B cell (primary cell): ENCODE measurements around the gene KRT14. TPM values are rescaled to one million over a fixed set of nuclear protein-coding genes. Genes with fewer than 3 reads are reported as not detected.

Source experiments
- ATAC-seq: fragments of 200-7000 bp; cut with Tn5 transposase; one replicate; pipeline ENCODE4 v1.10.0; 2021; ENCODE audit warnings: low read depth, mild to moderate bottlenecking, moderate number of reproducible peaks, moderate library complexity
- CTCF ChIA-PET: fragments of 350-600 bp; sonication (Branson Sonifier 250); formaldehyde crosslinking; loops from one replicate; lab custom pipeline; 2021; ENCODE audit warnings: antibody characterized with exemption, inconsistent platforms; lab: Charles Lee
- POLR2A ChIA-PET: fragments of 350-600 bp; sonication (Branson Sonifier 250); formaldehyde crosslinking; loops from one replicate; lab custom pipeline; 2021; ENCODE audit warnings: antibody characterized with exemption; lab: Charles Lee
- DNase-seq: peaks from one replicate; pipeline ENCODE4 v3.0.0; 2013
- H2AFZ ChIP-seq: 2 replicates; pipeline ENCODE4 v1.6.1; 2012; ENCODE audit warnings: mild to moderate bottlenecking, low read depth, low read length; ENCODE audit not compliant: insufficient read depth, poor library complexity, severe bottlenecking
- H3K27ac ChIP-seq, 2 donors: 1 replicate in 1 of 2; 2 replicates in 1 of 2; pipeline ENCODE4 v1.5.1; 2012 to 2013; ENCODE audit warnings: low read length in 2 of 2, mild to moderate bottlenecking in 2 of 2, moderate library complexity in 1 of 2
- H3K27me3 ChIP-seq, 4 experiments: fragments of 200-600 bp in 1 of 4; sonication (generic) in 1 of 4; replicated peaks in 1 of 4; 1 replicate in 2 of 4; 2 replicates in 2 of 4; pipeline versions ENCODE4 v1.6.1 to v1.7.0; 2013 to 2016; ENCODE audit warnings: low read length in 3 of 4, mild to moderate bottlenecking in 2 of 4, mixed read lengths in 1 of 4, moderate library complexity in 1 of 4; ENCODE audit not compliant: insufficient read depth in 4 of 4, control insufficient read depth in 3 of 4; ENCODE audit errors: control extremely low read depth in 1 of 4
- H3K36me3 ChIP-seq, 2 experiments: replicated peaks in 1 of 2; 1 replicate in 1 of 2; 2 replicates in 1 of 2; pipeline versions ENCODE4 v1.6.1 to v1.7.1; 2013; ENCODE audit warnings: low read length in 1 of 2; ENCODE audit not compliant: insufficient read depth in 2 of 2, control insufficient read depth in 1 of 2; ENCODE audit errors: control extremely low read depth in 1 of 2, extremely low read depth in 1 of 2
- H3K4me1 ChIP-seq, 2 donors: fragments of 200-600 bp in 1 of 2; sonication (generic) in 1 of 2; 1 replicate in 1 of 2; 2 replicates in 1 of 2; pipeline versions ENCODE4 v1.5.1 to v1.6.1; 2013 to 2017; ENCODE audit warnings: low read length in 2 of 2; ENCODE audit not compliant: control insufficient read depth in 2 of 2, insufficient read depth in 2 of 2
- H3K4me2 ChIP-seq: replicated peaks from 2 replicates; pipeline ENCODE3; 2012; ENCODE audit warnings: mild to moderate bottlenecking, low read depth, low read length; ENCODE audit not compliant: poor library complexity, severe bottlenecking
- H3K4me3 ChIP-seq, 5 experiments: fragments of 200-600 bp in 1 of 5; sonication (generic) in 1 of 5; 1 replicate in 3 of 5; 2 replicates in 2 of 5; pipeline versions ENCODE4 v1.5.1 to v1.7.0; 2011 to 2016; ENCODE audit warnings: low read length in 4 of 5, mild to moderate bottlenecking in 4 of 5, low read depth in 2 of 5, control low read depth in 1 of 5, moderate library complexity in 1 of 5; ENCODE audit not compliant: insufficient read depth in 1 of 5; ENCODE audit errors: control extremely low read depth in 1 of 5, extremely low read depth in 1 of 5
- H3K79me2 ChIP-seq: fragments of 200-600 bp; sonication (generic); one replicate; pipeline ENCODE4 v1.6.0; 2016; ENCODE audit warnings: low read length; ENCODE audit not compliant: control insufficient read depth, insufficient read depth
- H3K9ac ChIP-seq: fragments of 200-600 bp; sonication (generic); 2 replicates; pipeline ENCODE4 v1.6.1; 2017; ENCODE audit warnings: mild to moderate bottlenecking, low read length, moderate library complexity
- H3K9me3 ChIP-seq, 3 donors: one replicate each; pipeline versions ENCODE4 v1.6.1 to v1.7.1; 2013; ENCODE audit warnings: low read length in 2 of 3; ENCODE audit not compliant: control insufficient read depth in 2 of 3, insufficient read depth in 1 of 3; ENCODE audit errors: control extremely low read depth in 1 of 3
- H4K20me1 ChIP-seq: 2 replicates; pipeline ENCODE4 v1.6.0; 2012; ENCODE audit warnings: mild to moderate bottlenecking, low read length; ENCODE audit not compliant: insufficient read depth, control insufficient read depth, poor library complexity, severe bottlenecking
- H3K27ac Mint-ChIP-seq: one replicate; pipeline ENCODE4 v1.8.0; 2021; ENCODE audit warnings: mixed read lengths
- H3K27me3 Mint-ChIP-seq: one replicate; pipeline ENCODE4 v1.8.0; 2021; ENCODE audit warnings: mixed read lengths
- H3K4me1 Mint-ChIP-seq: one replicate; pipeline ENCODE4 v1.8.0; 2021; ENCODE audit warnings: mixed read lengths
- H3K4me3 Mint-ChIP-seq: one replicate; pipeline ENCODE4 v1.8.0; 2021; ENCODE audit warnings: mixed read lengths
- H3K9me3 Mint-ChIP-seq: one replicate; pipeline ENCODE4 v1.8.0; 2022; ENCODE audit warnings: mixed read lengths; ENCODE audit not compliant: insufficient read depth
- EZH2 ChIP-seq: IDR thresholded peaks from 2 replicates; pipeline ENCODE4 v1.6.1; 2012; ENCODE audit warnings: borderline replicate concordance, low read depth, mild to moderate bottlenecking, moderate library complexity, low read length; ENCODE audit not compliant: insufficient read depth, poor library complexity, severe bottlenecking
- WGBS: methylation state at CpG from one replicate; pipeline ENCODE4 v1.1.5; 2013; ENCODE audit warnings: missing lambda C conversion rate; ENCODE audit not compliant: insufficient coverage; 5-methylcytosine and 5-hydroxymethylcytosine counted together
- intact Hi-C: fragments of 100-400 bp; cut with micrococcal nuclease; formaldehyde crosslinking; loops from one replicate; pipeline ENCODE4 v1.10.0; 2022
- polyA plus RNA-seq: library from polyadenylated mRNA; depleted of rRNA; stranded (reverse); fragments of >200 nt; gene quantifications from 2 replicates; pipeline ENCODE4 v1.2.3, GENCODE V29; 2012
- total RNA-seq, 2 donors: library from RNA; stranded (reverse); fragments of 120-200 nt in 1 of 2; gene quantifications; 1 replicate in 1 of 2; 2 replicates in 1 of 2; pipeline versions ENCODE4 v1.2.3 to v1.2.4, GENCODE V29; 2013 to 2022
- TF ChIP-seq, protein P1 (sequence below): fragments of 200-600 bp; IDR thresholded peaks from one replicate; pipeline ENCODE4 v1.8.0; 2022; ENCODE audit warnings: antibody characterized with exemption, mild to moderate bottlenecking

The KRT14 gene
- total and polyA plus RNA-seq, 2 donors (not counting 1 experiment from before 2014, with no cell fraction given) = not detected

DNA sequence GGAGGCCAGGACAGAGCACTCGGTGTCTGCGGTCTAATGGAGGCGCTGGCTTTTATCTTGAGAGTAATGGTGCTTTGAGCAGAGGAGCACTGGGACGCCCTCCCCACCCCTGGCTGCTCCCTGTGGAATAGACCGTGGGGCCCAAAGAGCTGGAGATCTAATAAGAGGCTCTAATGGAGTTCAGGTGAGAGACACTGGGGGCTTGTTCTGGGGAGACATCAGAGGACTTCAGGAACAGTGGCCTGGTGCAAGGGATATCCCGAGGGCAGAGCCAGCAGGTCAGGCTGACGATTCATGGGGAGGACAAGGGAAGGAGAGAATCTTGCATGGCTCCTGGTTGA is 49.1 kb downstream of the KRT14 start:
- POLR2A ChIA-PET = no interaction called here
- H3K27me3 Mint-ChIP-seq = peaks cover 44% of the 10 kb centered on the region
- no peak overlapping the region for H3K4me2 ChIP-seq

DNA sequence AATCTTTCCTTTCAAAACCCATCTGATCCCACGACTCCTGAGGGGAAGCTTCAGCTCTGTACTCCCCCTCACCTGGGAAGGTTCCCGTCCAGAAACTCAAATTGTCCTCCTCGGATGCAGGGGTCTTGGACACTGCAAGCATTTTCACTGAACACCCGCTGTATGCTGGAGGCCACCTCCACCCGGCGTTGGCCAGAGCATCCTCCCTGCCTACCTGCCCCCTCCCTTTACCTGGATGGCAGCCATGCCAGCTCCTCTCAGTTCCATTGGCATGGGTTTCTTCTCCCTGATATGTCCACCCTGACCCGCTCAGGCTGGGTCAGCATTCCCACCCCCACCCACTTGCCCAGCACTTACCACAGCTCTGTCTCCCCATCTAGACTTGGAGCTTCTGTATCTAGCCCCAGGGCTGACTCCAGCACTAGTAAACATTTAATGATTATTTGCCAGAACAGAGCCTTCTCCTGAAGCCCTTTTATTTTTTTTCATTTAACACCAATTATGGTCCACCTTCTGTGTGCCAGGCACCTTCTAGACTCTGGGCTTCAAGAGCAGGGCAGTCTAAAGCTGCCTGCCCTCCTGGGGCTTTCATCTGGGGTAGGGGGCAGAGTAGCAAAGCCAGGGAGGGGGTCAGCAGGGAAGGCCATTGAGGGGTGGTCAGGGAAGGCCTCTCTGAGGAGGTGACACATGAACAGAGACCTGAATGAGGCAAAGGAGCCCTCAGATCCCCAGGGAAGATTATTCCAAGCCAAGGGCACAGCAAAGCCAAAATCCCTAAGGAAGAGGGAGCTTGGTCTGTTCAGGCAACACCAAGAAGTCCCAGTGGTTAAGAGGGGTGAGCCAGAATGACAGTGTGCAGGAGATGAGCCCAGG is 49.7 kb downstream of the KRT14 start:
- peaks cover 50% of the 10 kb centered on the region for H3K27me3 Mint-ChIP-seq
- DNase-seq = no peak
- Histone ChIP-seq H3K9me3 (no peaks in the 10 kb centered on the region), H4K20me1 (no peaks in the 10 kb centered on the region), H3K27me3 (peaks cover 0 to 12% (median 1%) of the 10 kb centered on the region in 4 experiments), H2AFZ (no peak overlapping the region), H3K4me3 (no peak overlapping the region), H3K36me3 (no peaks in the 10 kb centered on the region), H3K27ac (no peak overlapping the region), H3K4me1 (no peaks in the 10 kb centered on the region), H3K79me2 (no peaks in the 10 kb centered on the region), H3K9ac (no peak overlapping the region), H3K4me2 (no peak overlapping the region)
- intact Hi-C loops = no loop called here
- ChIA-PET POLR2A (no interaction called here), CTCF (no interaction called here)
- no peaks in the 10 kb centered on the region for H3K9me3 Mint-ChIP-seq
- TF ChIP-seq EZH2 = no peak
- TF ChIP-seq, protein P1, sequence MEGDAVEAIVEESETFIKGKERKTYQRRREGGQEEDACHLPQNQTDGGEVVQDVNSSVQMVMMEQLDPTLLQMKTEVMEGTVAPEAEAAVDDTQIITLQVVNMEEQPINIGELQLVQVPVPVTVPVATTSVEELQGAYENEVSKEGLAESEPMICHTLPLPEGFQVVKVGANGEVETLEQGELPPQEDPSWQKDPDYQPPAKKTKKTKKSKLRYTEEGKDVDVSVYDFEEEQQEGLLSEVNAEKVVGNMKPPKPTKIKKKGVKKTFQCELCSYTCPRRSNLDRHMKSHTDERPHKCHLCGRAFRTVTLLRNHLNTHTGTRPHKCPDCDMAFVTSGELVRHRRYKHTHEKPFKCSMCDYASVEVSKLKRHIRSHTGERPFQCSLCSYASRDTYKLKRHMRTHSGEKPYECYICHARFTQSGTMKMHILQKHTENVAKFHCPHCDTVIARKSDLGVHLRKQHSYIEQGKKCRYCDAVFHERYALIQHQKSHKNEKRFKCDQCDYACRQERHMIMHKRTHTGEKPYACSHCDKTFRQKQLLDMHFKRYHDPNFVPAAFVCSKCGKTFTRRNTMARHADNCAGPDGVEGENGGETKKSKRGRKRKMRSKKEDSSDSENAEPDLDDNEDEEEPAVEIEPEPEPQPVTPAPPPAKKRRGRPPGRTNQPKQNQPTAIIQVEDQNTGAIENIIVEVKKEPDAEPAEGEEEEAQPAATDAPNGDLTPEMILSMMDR = no peak
- no peak overlapping the region for H3K4me3 Mint-ChIP-seq
- no peak overlapping the region for H3K27ac Mint-ChIP-seq
- no peak for ATAC-seq
- 90% methylated on average over 7 of the region's 7 CpGs for WGBS
- no peaks in the 10 kb centered on the region for H3K4me1 Mint-ChIP-seq

More for the DNA sequence above, 49.1 kb downstream of the KRT14 start:
- CTCF ChIA-PET = no interaction called here
- Histone ChIP-seq H3K9ac (no peak overlapping the region), H3K4me1 (no peaks in the 10 kb centered on the region), H3K9me3 (no peaks in the 10 kb centered on the region), H3K27me3 (peaks cover 0 to 12% (median 1%) of the 10 kb centered on the region in 4 experiments), H3K36me3 (no peaks in the 10 kb centered on the region), H3K4me3 (no peak overlapping the region), H4K20me1 (no peaks in the 10 kb centered on the region), H3K27ac (no peak overlapping the region), H2AFZ (no peak overlapping the region), H3K79me2 (no peaks in the 10 kb centered on the region)
- H3K4me3 Mint-ChIP-seq = no peak overlapping the region
- intact Hi-C loops = no loop called here
- ATAC-seq (no peak), DNase-seq (no peak)
- no peaks in the 10 kb centered on the region for H3K4me1 Mint-ChIP-seq
- no peaks in the 10 kb centered on the region for H3K9me3 Mint-ChIP-seq
- no peak overlapping the region for H3K27ac Mint-ChIP-seq
- TF ChIP-seq, protein P1 = no peak
- no peak for TF ChIP-seq EZH2
- WGBS = 84% methylated on average over 7 of the region's 7 CpGs
